ENCODE measurements around the gene CRTC2. TPM values are rescaled to one million over a fixed set of nuclear protein-coding genes. Genes with fewer than 3 reads are reported as not detected.

CRTC2 gene
- total and polyA plus RNA-seq, 2 of the 4 experiments (the other 2 are of a cell fraction), result 2.7 to 20.1 TPM

GRCh38 chr1:153928245-153928644, 30.2 kb downstream of the CRTC2 start:
- intact Hi-C loops (cut with micrococcal nuclease), result loop anchor here (10.0 kb wide), 1 partner anchor 133 kb away; no protein-coding TSS in a partner anchor

More at GRCh38 chr1:153928245-153928644, 30.2 kb downstream of the CRTC2 start:
- dilution Hi-C loops (cut with HindIII; ENCODE audit: low sequenced_read_pairs, unreplicated experiment) (no loop called here), in situ Hi-C loops (cut with MboI; ENCODE audit: low sequenced_read_pairs) (no loop called here)
- no peak overlapping the region for H3K56ac ChIP-seq (ENCODE audit: extremely low read depth, insufficient read depth, low read length)
- peak overlapping the region; percentile 57 to 60; a peak in 2 of 4 replicates for H4K8ac ChIP-seq (ENCODE audit: low read depth in 2 of 2, low read length in 2 of 2)
- no peak for ATAC-seq (ENCODE audit: low read depth)
- no peak for DNase-seq
- H2BK5ac ChIP-seq (ENCODE audit: low read depth, low read length, poor library complexity, severe bottlenecking), result no peak overlapping the region
- no peak overlapping the region for H3K14ac ChIP-seq (replicated peaks; ENCODE audit: low read depth, low read length)
- CTCF ChIA-PET, result no interaction called here
- H4K91ac ChIP-seq (ENCODE audit: insufficient read depth, low read depth, low read length), result no peak overlapping the region
- peaks cover 0 to 18% of the 10 kb centered on the region in 2 experiments; a peak in 2 of 4 replicates for H3K79me1 ChIP-seq (ENCODE audit: low read depth in 1 of 2, low read length in 2 of 2)
- 0 out of 3 replicates have a peak overlapping the region, but pooled peaks have one; percentile 60 for H2BK15ac ChIP-seq (ENCODE audit: low read depth, low read length)
- TF ChIP-seq CEBPB (IDR thresholded peaks at IDR 0.05; ENCODE audit: low read depth, low read length), result no peak
- 0 out of 2 replicates have a peak overlapping the region, but pooled peaks have one; percentile 48 for H3K4ac ChIP-seq (ENCODE audit: low read depth, low read length)
- H4K5ac ChIP-seq (ENCODE audit: low read depth, low read length), result no peak overlapping the region
- peaks cover 6% of the 10 kb centered on the region; the same call in 1 of the 2 replicates for H4K20me1 ChIP-seq (ENCODE audit: insufficient read depth, low read length)
- peak overlapping the region; percentile 75 for H2AFZ ChIP-seq (replicated peaks; ENCODE audit: low read length, poor library complexity)
- no peak overlapping the region for H3K4me2 ChIP-seq (ENCODE audit: low read depth, low read length)
- peak overlapping the region; percentile 78 for H2AK5ac ChIP-seq (ENCODE audit: low read depth, low read length)
- H3K27ac ChIP-seq (ENCODE audit: insufficient read depth, low read length), result no peak overlapping the region
- no peak overlapping the region for H2BK20ac ChIP-seq (ENCODE audit: low read depth, low read length)
- no peaks in the 10 kb centered on the region for H3K27me3 ChIP-seq (ENCODE audit: control insufficient read depth, insufficient read depth, low read length)
- peaks cover 22% of the 10 kb centered on the region for H3K36me3 ChIP-seq (ENCODE audit: control insufficient read depth, insufficient read depth, low read length)
- WGBS, 2 experiments (ENCODE audit: extremely low coverage in 2 of 2, insufficient read length in 1 of 2), result no CpG with 5 or more reads among the region's 1 CpG
- H3K4me1 ChIP-seq (ENCODE audit: control insufficient read depth, insufficient read depth, low read length), result peaks cover 9% of the 10 kb centered on the region
- H2BK120ac ChIP-seq (ENCODE audit: low read depth, low read length), result no peak overlapping the region
- no peak overlapping the region for H3K4me3 ChIP-seq (ENCODE audit: insufficient read depth, low read depth, low read length)
- H3K9me3 ChIP-seq (ENCODE audit: control insufficient read depth, insufficient read depth, low read length), result no peaks in the 10 kb centered on the region
- H3K9ac ChIP-seq (ENCODE audit: low read depth, low read length), result no peak overlapping the region
- peaks cover 6% of the 10 kb centered on the region for H3K9me1 ChIP-seq (ENCODE audit: insufficient read depth, low read length)
- H3K23ac ChIP-seq (ENCODE audit: low read depth, low read length), result peak overlapping the region; percentile 85; the same call in 1 of the 2 replicates
- BruUV-seq (replicated peaks), result no TSS peak
- POLR2A ChIA-PET (ENCODE audit: unreplicated experiment), result no interaction called here
- H2AK9ac ChIP-seq (replicated peaks; ENCODE audit: low read depth, low read length, poor library complexity), result no peak overlapping the region
- no peak overlapping the region for H3K18ac ChIP-seq (ENCODE audit: low read depth, low read length)

All from IMR-90 (cell line).